ENCODE results near the gene CRP.

DNA sequence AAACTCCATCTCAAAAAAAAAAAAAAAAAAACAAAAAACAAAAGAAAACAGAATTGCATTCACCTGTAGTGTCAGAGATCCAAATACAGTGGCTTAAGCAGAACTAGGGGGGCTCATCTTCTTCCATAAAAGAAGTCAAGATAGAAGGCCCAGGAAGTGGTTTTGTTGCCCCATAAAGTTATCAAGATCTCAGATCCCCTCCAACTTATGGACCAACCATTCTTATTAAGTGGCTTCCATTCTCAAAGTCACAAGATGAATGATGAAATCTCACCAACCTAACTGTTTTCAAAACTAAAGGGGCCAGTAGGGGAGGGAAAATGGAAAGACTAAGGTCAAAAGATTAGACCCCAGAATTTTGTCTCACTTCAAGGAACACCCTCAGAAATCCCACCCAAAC lies 36.2 kb upstream of the CRP start:
- TF ChIP-seq POLR2A (IDR thresholded peaks at IDR 0.05) (no peak), CTCF (IDR thresholded peaks at IDR 0.05) (no peak)
